KMS-11 (cell line): ENCODE results near the gene STARD5.
A peak's percentile ranks its signal among the peaks of the same experiment; 100 is the strongest.
"Not testable (repeated sequence)": the region's sequence is repeated elsewhere in the genome, so short reads cannot be mapped to it uniquely, and the experiment has no call there.

Source experiments
- H2AFZ ChIP-seq: fragments of 200-600 bp; sonication (generic); 2 replicates; pipeline ENCODE4 v1.6.1; 2016; ENCODE audit warnings: antibody characterized with exemption, mixed run types, low read depth
- H3K27ac ChIP-seq: fragments of 200-600 bp; sonication (generic); 2 replicates; pipeline ENCODE4 v1.6.1; 2016; ENCODE audit warnings: mild to moderate bottlenecking, mixed run types
- H3K27me3 ChIP-seq: fragments of 200-600 bp; sonication (generic); 2 replicates; pipeline ENCODE4 v1.6.1; 2017; ENCODE audit warnings: mild to moderate bottlenecking, low read depth, mixed run types, moderate library complexity; ENCODE audit not compliant: insufficient read depth
- H3K36me3 ChIP-seq: fragments of 200-600 bp; sonication (generic); 2 replicates; pipeline ENCODE4 v1.6.1; 2017; ENCODE audit warnings: mild to moderate bottlenecking, mixed run types; ENCODE audit not compliant: insufficient read depth
- H3K4me1 ChIP-seq: fragments of 200-600 bp; sonication (generic); 2 replicates; pipeline ENCODE4 v1.6.1; 2016; ENCODE audit warnings: mild to moderate bottlenecking, low read depth, mixed run types; ENCODE audit not compliant: poor library complexity, severe bottlenecking
- H3K4me2 ChIP-seq: fragments of 200-600 bp; sonication (generic); 2 replicates; pipeline ENCODE4 v1.7.0; 2016; ENCODE audit warnings: mild to moderate bottlenecking, mixed run types
- H3K4me3 ChIP-seq: fragments of 200-600 bp; sonication (generic); IDR thresholded peaks from 2 replicates; pipeline ENCODE4 v1.6.1; 2017; ENCODE audit warnings: low read depth, low read length, mixed read lengths; ENCODE audit not compliant: insufficient read depth
- H3K79me2 ChIP-seq: fragments of 200-600 bp; sonication (generic); 2 replicates; pipeline ENCODE4 v1.6.1; 2016; ENCODE audit warnings: low read depth, mixed run types; ENCODE audit not compliant: insufficient read depth
- H3K9ac ChIP-seq: fragments of 200-600 bp; sonication (generic); 2 replicates; pipeline ENCODE4 v1.6.1; 2016; ENCODE audit warnings: mild to moderate bottlenecking, mixed run types
- H4K20me1 ChIP-seq: fragments of 200-600 bp; sonication (generic); 2 replicates; pipeline ENCODE4 v1.6.1; 2016; ENCODE audit warnings: mild to moderate bottlenecking, mixed run types; ENCODE audit not compliant: insufficient read depth
- TF ChIP-seq, protein P1 (sequence below): fragments of 200-600 bp; sonication (generic); conservative IDR thresholded peaks from 2 replicates; pipeline ENCODE4 v1.6.1; 2017; ENCODE audit warnings: low read depth, mild to moderate bottlenecking, antibody characterized with exemption, low read length, moderate library complexity, mixed read lengths

STARD5 gene

GRCh38 chr15:81334768-81335435, 11.0 kb upstream of the STARD5 start:
- Histone ChIP-seq H4K20me1 (no peaks in the 10 kb centered on the region), H3K4me3 (no peak overlapping the region), H3K9ac (no peak overlapping the region), H3K4me1 (peaks cover 24% of the 10 kb centered on the region), H3K27me3 (no peaks in the 10 kb centered on the region), H3K36me3 (no peaks in the 10 kb centered on the region), H3K27ac (no peak overlapping the region), H3K4me2 (no peak overlapping the region), H3K79me2 (no peaks in the 10 kb centered on the region), H2AFZ (no peak overlapping the region)
- TF ChIP-seq, protein P1, sequence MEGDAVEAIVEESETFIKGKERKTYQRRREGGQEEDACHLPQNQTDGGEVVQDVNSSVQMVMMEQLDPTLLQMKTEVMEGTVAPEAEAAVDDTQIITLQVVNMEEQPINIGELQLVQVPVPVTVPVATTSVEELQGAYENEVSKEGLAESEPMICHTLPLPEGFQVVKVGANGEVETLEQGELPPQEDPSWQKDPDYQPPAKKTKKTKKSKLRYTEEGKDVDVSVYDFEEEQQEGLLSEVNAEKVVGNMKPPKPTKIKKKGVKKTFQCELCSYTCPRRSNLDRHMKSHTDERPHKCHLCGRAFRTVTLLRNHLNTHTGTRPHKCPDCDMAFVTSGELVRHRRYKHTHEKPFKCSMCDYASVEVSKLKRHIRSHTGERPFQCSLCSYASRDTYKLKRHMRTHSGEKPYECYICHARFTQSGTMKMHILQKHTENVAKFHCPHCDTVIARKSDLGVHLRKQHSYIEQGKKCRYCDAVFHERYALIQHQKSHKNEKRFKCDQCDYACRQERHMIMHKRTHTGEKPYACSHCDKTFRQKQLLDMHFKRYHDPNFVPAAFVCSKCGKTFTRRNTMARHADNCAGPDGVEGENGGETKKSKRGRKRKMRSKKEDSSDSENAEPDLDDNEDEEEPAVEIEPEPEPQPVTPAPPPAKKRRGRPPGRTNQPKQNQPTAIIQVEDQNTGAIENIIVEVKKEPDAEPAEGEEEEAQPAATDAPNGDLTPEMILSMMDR, result no peak

- no peaks in the 10 kb centered on the region for H4K20me1 ChIP-seq
- H3K4me2 ChIP-seq, result no peak overlapping the region
- H3K79me2 ChIP-seq, result no peaks in the 10 kb centered on the region
- TF ChIP-seq, protein P1, result no peak
- no peak overlapping the region for H3K27ac ChIP-seq
- no peaks in the 10 kb centered on the region for H3K27me3 ChIP-seq
- H3K36me3 ChIP-seq, result no peaks in the 10 kb centered on the region
- no peak overlapping the region for H3K9ac ChIP-seq
- H2AFZ ChIP-seq, result no peak overlapping the region
- peaks cover 28% of the 10 kb centered on the region for H3K4me1 ChIP-seq
- no peak overlapping the region for H3K4me3 ChIP-seq
Observed at GRCh38 chr15:81333363-81333762, 9.4 kb upstream of the STARD5 start.

DNA sequence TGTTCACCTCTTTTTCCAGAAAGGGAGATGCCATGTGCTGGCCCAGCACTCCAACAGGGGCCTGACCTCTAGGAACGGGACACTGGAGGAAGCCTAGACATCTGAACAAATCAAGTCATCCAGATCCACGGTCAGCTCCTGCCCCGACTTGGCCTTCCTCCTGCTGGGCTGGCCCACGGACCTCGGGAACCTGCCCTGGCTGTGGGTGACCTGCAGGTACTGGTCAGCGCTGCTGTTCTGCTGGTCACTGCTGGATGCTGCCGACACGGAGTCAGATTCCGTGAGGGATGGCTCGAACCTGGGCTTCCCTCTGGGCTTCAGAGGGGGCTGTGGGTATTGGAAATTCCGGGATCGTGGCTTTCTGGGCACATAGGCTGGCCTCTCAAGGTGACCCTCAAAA, 8.4 kb upstream of the STARD5 start:
- no peaks in the 10 kb centered on the region for H3K36me3 ChIP-seq
- no peak overlapping the region for H3K4me3 ChIP-seq
- no peaks in the 10 kb centered on the region for H3K79me2 ChIP-seq
- no peak overlapping the region for H2AFZ ChIP-seq
- no peak overlapping the region for H3K4me2 ChIP-seq
- no peak overlapping the region for H3K9ac ChIP-seq
- TF ChIP-seq, protein P1, result no peak
- no peaks in the 10 kb centered on the region for H4K20me1 ChIP-seq
- no peak overlapping the region for H3K27ac ChIP-seq
- H3K4me1 ChIP-seq, result peaks cover 37% of the 10 kb centered on the region
- no peaks in the 10 kb centered on the region for H3K27me3 ChIP-seq

DNA sequence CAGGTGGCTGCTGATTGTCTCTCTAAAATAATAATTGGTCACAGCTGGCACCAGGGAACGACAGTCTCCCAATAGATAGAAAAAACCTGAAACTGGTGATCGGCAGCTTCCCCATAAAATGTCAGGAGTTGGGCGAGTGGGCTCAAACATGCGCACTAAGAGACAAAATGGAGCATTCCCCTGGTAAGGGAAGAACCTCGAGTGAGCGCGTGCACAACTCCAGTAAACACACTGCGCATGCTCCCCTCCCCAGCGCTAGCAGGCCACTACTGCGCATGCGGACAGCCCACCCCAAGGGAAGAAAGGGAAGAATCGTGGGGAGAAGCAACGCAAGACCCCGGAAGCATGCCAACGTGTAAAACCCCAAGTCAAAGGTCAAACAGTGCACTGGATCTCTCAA, 7.7 kb upstream of the STARD5 start:
- H3K4me1 ChIP-seq, result peaks cover 44% of the 10 kb centered on the region
- H3K4me3 ChIP-seq, result no peak overlapping the region
- H4K20me1 ChIP-seq, result no peaks in the 10 kb centered on the region
- TF ChIP-seq, protein P1, result no peak
- H2AFZ ChIP-seq, result no peak overlapping the region
- H3K79me2 ChIP-seq, result no peaks in the 10 kb centered on the region
- H3K9ac ChIP-seq, result no peak overlapping the region
- no peaks in the 10 kb centered on the region for H3K36me3 ChIP-seq
- peak overlapping the region; percentile 7; the same call in 1 of the 2 replicates for H3K27ac ChIP-seq
- H3K4me2 ChIP-seq, result peak overlapping the region; percentile 10; the same call in 1 of the 2 replicates
- no peaks in the 10 kb centered on the region for H3K27me3 ChIP-seq

- H3K4me3 ChIP-seq, H3K79me2 ChIP-seq, H3K9ac ChIP-seq, H2AFZ ChIP-seq, H4K20me1 ChIP-seq, H3K36me3 ChIP-seq, H3K27me3 ChIP-seq: not testable (repeated sequence)
- H3K4me1 ChIP-seq, result peaks cover 46% of the 10 kb centered on the region
- peak overlapping the region; percentile 10; the same call in 1 of the 2 replicates for H3K4me2 ChIP-seq
- H3K27ac ChIP-seq, result peak overlapping the region; percentile 7; the same call in 1 of the 2 replicates
Observed at GRCh38 chr15:81331141-81331540, 7.2 kb upstream of the STARD5 start.
